SK-N-SH (cell line): Measurements from ENCODE around the gene NKG7.

ENCODE experiments used
- EZH2phosphoT487 ChIP-seq: fragments of 200-600 bp; sonication (generic); IDR thresholded peaks from 2 replicates; pipeline ENCODE4 v1.6.1; 2017; ENCODE audit warnings: low read depth, mixed run types, mild to moderate bottlenecking, antibody characterized with exemption, moderate library complexity, borderline replicate concordance
- GATA2 ChIP-seq: sonication (generic); formaldehyde crosslinking; IDR thresholded peaks from 2 replicates; pipeline ENCODE4 v1.5.0; 2020; ENCODE audit warnings: mild to moderate bottlenecking, missing genetic modification reagents
- POLR2AphosphoS5 ChIP-seq: IDR thresholded peaks from 2 replicates; pipeline ENCODE4 v1.6.1; 2012; ENCODE audit warnings: low read depth, low read length
- SMC3 ChIP-seq: IDR thresholded peaks from 2 replicates; pipeline ENCODE4 v1.6.1; 2012; ENCODE audit warnings: low read depth, low read length, improper control_type of control experiment
- TAF1 ChIP-seq: IDR thresholded peaks from 2 replicates; pipeline ENCODE4 v1.6.1; 2012; ENCODE audit warnings: low read depth, mild to moderate bottlenecking, low read length, moderate library complexity, borderline replicate concordance
- TCF12 ChIP-seq: IDR thresholded peaks from 2 replicates; pipeline ENCODE4 v1.4.0; 2012

- TF ChIP-seq TAF1 (no peak), EZH2phosphoT487 (no peak), POLR2AphosphoS5 (no peak), TCF12 (no peak), SMC3 (no peak), GATA2 (CRISPR knock-in tag) (no peak)
Observed at GRCh38 chr19:51345076-51345620, 27.3 kb downstream of the NKG7 start.
